T47D (cell line): Measurements from ENCODE around the gene BTBD16.

Source experiments
- DNase-seq, 2 experiments: peaks; one replicate each; pipeline versions ENCODE4 v3.0.0 to v3.0.0-alpha.2; 2011 to 2012; ENCODE audit warnings: low read depth in 1 of 2, low spot score in 1 of 2
- JUND ChIP-seq: IDR thresholded peaks from 2 replicates; pipeline ENCODE4 v1.6.1; 2012; ENCODE audit warnings: low read depth
- in situ Hi-C: cut with HindIII; loops from 2 replicates; pipeline ENCODE4 v1.10.0; 2016; ENCODE audit warnings: low sequenced_read_pairs, low pct_unique_long_range_greater_than_20kb

BTBD16 gene

DNA sequence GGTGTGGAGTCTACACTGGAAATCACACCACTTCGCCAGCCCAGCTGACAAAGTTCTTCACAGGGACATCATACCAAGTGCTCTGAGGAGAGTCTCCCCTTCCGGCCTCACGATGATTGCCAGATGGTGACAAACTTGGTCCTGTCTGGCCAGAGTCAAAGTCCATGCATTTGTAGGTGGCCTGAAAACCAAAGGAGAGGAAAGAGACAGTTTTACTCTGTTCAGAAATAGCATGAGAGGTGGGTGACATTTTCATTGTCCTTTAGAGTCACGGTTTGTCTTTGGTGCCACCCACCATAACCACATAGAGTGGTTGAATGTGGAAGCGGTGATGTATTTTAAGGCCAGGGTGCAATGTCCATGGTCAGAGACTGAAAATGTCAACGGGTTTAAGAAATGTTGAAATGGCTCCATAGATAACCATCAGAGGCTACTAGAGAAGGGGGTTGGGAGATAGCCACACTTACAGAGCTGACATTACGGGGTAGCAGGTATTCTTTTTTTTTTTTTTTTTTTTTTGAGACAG is 33.0 kb downstream of the BTBD16 start:
- in situ Hi-C loops: no loop called here
- no peak for DNase-seq
- no peak for TF ChIP-seq JUND

GRCh38 chr10:122306282-122306681 is 35.2 kb downstream of the BTBD16 start:
- in situ Hi-C loops: no loop called here
- DNase-seq: no peak
- TF ChIP-seq JUND: no peak

GRCh38 chr10:122306744-122307143 is 35.6 kb downstream of the BTBD16 start:
- TF ChIP-seq JUND: no peak
- in situ Hi-C loops: no loop called here
- DNase-seq: no peak

DNA sequence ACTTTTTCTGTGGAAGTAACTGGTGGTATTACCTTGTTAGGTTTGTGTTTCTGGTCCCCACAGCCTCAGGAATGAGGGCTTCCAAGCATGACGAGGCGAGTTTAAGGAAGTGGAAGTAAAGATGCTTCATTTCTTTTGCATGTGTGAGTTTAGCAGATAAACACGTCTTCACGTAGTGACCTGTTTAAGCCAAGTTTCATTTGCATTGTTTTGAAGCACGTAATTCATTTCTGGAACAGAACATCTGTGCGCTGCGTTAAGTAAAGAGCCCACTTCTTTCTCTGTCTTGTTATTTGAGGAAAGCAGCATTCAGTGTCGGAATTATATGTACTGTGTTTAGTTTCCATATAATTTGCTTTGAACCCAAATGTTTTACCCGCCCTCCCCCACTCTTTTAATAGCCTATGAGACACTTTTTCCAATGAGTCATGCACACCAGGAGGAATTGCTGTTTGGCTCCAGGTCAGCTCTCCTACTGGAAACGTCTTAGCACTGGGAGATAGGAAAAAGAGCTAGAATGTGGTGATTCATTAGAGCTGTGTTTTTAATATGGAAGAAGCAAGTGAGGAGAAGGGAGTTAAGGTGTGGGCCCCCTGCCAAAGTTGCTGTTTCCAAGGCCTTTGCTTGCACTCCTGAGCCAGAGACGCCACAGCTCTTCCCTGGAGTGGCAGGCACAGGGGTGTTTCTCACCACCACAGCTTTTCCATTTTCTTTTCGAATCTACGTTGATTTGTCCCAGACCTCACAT is 36.7 kb downstream of the BTBD16 start:
- DNase-seq: peak in 1 of 2 experiments; percentile 11
- in situ Hi-C loops: no loop called here
- TF ChIP-seq JUND: no peak

GRCh38 chr10:122308417-122309141 is 37.5 kb downstream of the BTBD16 start:
- in situ Hi-C loops: no loop called here
- no peak for TF ChIP-seq JUND
- DNase-seq: no peak

- DNase-seq: peak in 1 of 2 experiments; percentile 37
- in situ Hi-C loops: no loop called here
- TF ChIP-seq JUND: no peak
These were observed 39.4 kb downstream of the BTBD16 start for GRCh38 chr10:122310311-122311050.

GRCh38 chr10:122311051-122311410 is 39.9 kb downstream of the BTBD16 start:
- no peak for DNase-seq
- in situ Hi-C loops: no loop called here
- TF ChIP-seq JUND: no peak

DNA sequence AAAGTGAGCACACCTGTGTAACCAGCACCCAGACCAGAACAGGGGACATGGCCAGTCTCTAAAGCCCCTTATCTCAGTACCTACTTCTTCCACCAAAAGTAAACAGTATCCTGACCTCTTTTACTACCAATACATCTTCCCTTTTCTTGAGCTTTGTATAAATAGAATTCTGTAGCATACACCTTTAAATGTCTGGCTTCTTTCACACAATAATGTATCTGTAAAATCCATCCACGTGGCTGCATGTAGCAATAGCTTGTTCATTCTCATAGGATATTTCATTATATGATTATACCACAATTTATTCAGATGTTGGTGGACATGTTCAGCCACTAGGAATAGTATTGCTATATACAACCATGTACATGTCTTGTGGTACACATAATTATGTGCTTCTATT is 40.6 kb downstream of the BTBD16 start:
- in situ Hi-C loops: no loop called here
- DNase-seq: no peak
- TF ChIP-seq JUND: no peak

DNA sequence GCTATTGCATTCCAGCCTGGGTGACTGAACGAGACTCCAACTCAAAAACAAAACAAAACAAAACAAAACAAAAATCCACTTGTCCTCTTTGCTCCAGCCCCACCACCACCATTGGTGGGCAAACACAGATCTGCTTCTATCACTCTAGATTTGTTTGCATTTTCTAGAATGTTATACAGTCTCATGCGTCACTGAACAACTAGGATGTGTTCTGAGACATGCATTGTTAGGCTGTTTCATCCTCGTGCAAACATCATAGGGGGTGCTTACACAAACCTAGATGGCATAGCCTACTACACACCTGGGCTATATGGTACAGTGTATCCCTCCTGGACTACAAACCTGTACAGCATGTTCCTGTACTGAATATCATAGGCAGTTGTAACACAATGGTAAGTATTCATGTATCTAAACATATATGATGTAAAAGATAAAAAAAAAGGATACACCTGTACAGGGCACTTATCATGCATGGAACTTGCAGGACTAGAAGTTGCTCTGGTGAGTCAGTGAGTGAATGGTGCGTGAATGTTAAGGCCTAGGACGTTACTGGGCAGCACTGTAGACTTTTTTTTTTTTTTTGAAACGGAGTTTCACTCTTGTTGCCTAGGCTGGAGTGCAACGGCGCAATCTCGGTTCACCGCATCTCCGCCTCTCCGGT is 45.3 kb downstream of the BTBD16 start:
- TF ChIP-seq JUND: no peak
- DNase-seq: no peak
- in situ Hi-C loops: no loop called here

DNA sequence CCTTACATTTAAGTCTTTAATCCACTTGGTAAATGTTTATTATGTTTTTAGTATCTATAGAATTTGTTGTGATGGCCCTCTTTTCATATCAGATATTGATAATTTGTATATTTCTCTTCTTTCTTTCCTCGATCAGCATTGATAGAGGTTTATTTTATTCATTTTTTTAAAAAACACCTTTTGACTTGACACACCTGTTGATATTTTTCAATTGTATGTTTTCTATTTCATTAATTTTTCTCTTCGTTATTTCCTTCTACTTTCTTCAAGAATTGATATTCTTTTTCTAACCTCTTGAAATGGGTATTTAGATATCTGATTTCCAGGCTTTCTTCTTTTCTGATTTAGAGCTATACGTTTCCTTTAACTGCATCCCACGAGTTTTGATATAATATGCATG is 50.9 kb downstream of the BTBD16 start:
- TF ChIP-seq JUND: no peak
- DNase-seq: no peak
- in situ Hi-C loops: no loop called here

DNA sequence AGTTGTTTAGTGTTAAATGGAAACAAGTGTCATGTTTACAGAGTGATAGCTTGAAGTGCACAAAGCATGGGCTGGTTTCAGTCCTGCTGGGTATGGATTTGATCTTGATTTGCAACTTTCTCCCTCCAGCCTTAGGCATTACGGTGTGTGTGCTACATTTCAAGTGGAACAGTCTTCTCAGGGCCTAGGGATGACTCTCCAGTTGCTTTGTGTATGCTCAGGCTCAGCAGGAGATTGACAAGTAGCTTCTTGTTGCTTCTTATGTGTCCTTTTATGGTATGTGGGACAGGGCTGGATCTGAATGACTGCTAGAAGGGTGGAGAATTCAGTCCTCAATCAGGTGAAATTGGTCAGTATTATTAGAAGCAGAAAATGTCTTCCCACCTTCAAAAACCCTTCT is 52.1 kb downstream of the BTBD16 start:
- in situ Hi-C loops: no loop called here
- no peak for DNase-seq
- TF ChIP-seq JUND: no peak

DNA sequence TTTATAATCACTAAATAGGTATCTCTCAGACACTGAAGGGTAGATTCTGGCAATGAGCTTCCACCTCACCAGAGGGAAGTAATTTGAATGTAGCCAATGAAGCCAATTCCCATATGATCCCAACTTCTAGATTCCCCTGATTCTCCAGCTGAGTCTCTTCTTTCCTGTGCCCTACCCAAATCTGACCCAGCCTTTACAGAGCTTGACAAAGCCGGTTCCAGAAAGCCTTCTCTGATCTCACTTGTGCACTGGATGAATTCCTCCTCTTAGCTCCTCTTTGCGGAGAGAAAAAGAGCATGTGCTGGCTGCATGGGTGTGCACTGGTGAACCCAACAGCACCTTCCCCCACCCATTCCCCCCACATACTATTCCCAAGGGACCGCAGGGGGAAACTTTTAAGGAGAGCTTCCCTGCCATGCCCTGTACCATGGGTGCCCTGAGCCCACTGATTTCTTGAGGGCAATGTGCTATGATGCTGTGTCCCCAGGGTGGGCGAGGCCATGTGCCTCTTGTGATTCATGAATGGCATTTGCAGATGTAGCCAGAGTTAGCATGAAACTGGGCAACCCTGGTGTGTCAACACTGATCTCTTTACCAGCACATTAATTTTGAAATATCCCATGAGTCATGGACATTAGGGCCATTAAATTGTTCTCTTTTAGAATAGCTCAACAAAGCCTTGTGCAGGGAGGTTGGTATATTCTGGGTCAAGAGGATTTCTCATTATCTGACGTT is 53.0 kb downstream of the BTBD16 start:
- TF ChIP-seq JUND: no peak
- no peak for DNase-seq
- in situ Hi-C loops: no loop called here
